ENCODE data around the gene STK36. TPM values are rescaled to one million over a fixed set of nuclear protein-coding genes. Genes with fewer than 3 reads are reported as not detected.

The STK36 gene
- 60.7 and 67.8 TPM in 2 replicates for total RNA-seq
- long read RNA-seq, full-length matches to known transcripts, result 6 of 28 reads
- long read RNA-seq, partial matches to known transcripts, result 11 of 28 reads
- long read RNA-seq, other reads (novel, unspliced or antisense), result 11 of 28 reads

GRCh38 chr2:218671654-218672566, at the start of gene STK36, which contains the start of gene RNF25:
Gene STK36, plus strand, starts transcription at chr2:218672086. Its CDS starts 744 bp downstream, at chr2:218672830.
Gene RNF25, minus strand, starts transcription at chr2:218672002. Its CDS starts 32 bp downstream, at chr2:218671970.
- Mint-ChIP-seq H3K4me1 (ENCODE audit: unreplicated experiment) (peaks cover 25% of the 10 kb centered on the region), H3K27ac (ENCODE audit: unreplicated experiment) (peak within 1 kb of the TSS; percentile 99), H3K36me3 (ENCODE audit: unreplicated experiment) (peaks cover 13% of the 10 kb centered on the region), H3K27me3 (ENCODE audit: unreplicated experiment) (no peaks in the 10 kb centered on the region), H3K4me3 (ENCODE audit: unreplicated experiment) (peak within 1 kb of the TSS; percentile 99), H3K9me3 (ENCODE audit: unreplicated experiment) (no peaks in the 10 kb centered on the region)
- peak; percentile 94 for DNase-seq (ENCODE audit: extremely low spot score, unreplicated experiment)
- TF ChIP-seq, protein P1, sequence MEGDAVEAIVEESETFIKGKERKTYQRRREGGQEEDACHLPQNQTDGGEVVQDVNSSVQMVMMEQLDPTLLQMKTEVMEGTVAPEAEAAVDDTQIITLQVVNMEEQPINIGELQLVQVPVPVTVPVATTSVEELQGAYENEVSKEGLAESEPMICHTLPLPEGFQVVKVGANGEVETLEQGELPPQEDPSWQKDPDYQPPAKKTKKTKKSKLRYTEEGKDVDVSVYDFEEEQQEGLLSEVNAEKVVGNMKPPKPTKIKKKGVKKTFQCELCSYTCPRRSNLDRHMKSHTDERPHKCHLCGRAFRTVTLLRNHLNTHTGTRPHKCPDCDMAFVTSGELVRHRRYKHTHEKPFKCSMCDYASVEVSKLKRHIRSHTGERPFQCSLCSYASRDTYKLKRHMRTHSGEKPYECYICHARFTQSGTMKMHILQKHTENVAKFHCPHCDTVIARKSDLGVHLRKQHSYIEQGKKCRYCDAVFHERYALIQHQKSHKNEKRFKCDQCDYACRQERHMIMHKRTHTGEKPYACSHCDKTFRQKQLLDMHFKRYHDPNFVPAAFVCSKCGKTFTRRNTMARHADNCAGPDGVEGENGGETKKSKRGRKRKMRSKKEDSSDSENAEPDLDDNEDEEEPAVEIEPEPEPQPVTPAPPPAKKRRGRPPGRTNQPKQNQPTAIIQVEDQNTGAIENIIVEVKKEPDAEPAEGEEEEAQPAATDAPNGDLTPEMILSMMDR (IDR thresholded peaks at IDR 0.05), result no peak

DNA sequence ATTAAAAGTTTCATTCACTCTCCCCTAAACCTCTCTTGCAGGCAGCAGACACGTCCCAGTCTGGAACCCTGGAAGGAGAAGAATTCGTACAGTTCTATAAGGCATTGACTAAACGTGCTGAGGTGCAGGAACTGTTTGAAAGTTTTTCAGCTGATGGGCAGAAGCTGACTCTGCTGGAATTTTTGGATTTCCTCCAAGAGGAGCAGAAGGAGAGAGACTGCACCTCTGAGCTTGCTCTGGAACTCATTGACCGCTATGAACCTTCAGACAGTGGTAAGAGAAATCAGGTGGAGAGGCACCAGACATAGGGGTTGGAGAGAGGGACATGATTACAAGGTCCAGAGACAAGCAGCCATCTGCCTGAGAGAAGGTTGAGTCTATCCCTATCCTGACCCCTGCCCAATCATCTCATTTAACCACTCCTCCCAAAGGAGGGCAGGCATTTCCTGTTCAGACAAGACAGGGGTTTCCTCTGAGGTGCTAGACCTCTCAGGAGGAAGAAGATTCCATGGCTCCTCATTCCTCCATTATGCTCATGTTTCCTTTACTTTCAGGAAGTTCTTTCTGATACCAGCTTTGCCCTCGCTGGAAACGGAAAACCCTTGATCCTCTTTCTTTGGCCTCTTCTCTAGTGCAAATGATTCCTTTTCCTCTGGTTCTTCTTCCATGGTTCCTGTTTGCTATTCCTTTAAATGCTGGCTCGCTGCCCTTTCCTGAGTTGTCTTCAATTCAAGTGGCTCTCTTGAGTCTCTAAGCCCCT, 49.1 kb upstream of the STK36 start:
- peaks cover 25% of the 10 kb centered on the region for H3K36me3 Mint-ChIP-seq (ENCODE audit: unreplicated experiment)
- no peaks in the 10 kb centered on the region for H3K27me3 Mint-ChIP-seq (ENCODE audit: unreplicated experiment)
- no peak for DNase-seq (ENCODE audit: extremely low spot score, unreplicated experiment)
- H3K4me3 Mint-ChIP-seq (ENCODE audit: unreplicated experiment), result no peak overlapping the region
- peaks cover 5% of the 10 kb centered on the region for H3K4me1 Mint-ChIP-seq (ENCODE audit: unreplicated experiment)
- H3K27ac Mint-ChIP-seq (ENCODE audit: unreplicated experiment), result no peak overlapping the region
- TF ChIP-seq, protein P1 (IDR thresholded peaks at IDR 0.05), result no peak
- no peaks in the 10 kb centered on the region for H3K9me3 Mint-ChIP-seq (ENCODE audit: unreplicated experiment)

GRCh38 chr2:218623366-218623705, 48.5 kb upstream of the STK36 start:
- no peak for DNase-seq (ENCODE audit: extremely low spot score, unreplicated experiment)
- Mint-ChIP-seq H3K4me1 (ENCODE audit: unreplicated experiment) (peaks cover 5% of the 10 kb centered on the region), H3K36me3 (ENCODE audit: unreplicated experiment) (peaks cover 30% of the 10 kb centered on the region), H3K27me3 (ENCODE audit: unreplicated experiment) (no peaks in the 10 kb centered on the region), H3K4me3 (ENCODE audit: unreplicated experiment) (no peak overlapping the region), H3K27ac (ENCODE audit: unreplicated experiment) (no peak overlapping the region), H3K9me3 (ENCODE audit: unreplicated experiment) (no peaks in the 10 kb centered on the region)
- TF ChIP-seq, protein P1 (IDR thresholded peaks at IDR 0.05), result no peak

- no peak overlapping the region for H3K27ac Mint-ChIP-seq (ENCODE audit: unreplicated experiment)
- DNase-seq (ENCODE audit: extremely low spot score, unreplicated experiment), result no peak
- H3K27me3 Mint-ChIP-seq (ENCODE audit: unreplicated experiment), result no peaks in the 10 kb centered on the region
- TF ChIP-seq, protein P1 (IDR thresholded peaks at IDR 0.05), result no peak
- no peak overlapping the region for H3K4me3 Mint-ChIP-seq (ENCODE audit: unreplicated experiment)
- peaks cover 25% of the 10 kb centered on the region for H3K36me3 Mint-ChIP-seq (ENCODE audit: unreplicated experiment)
- no peaks in the 10 kb centered on the region for H3K9me3 Mint-ChIP-seq (ENCODE audit: unreplicated experiment)
- peaks cover 5% of the 10 kb centered on the region for H3K4me1 Mint-ChIP-seq (ENCODE audit: unreplicated experiment)
Measured at GRCh38 chr2:218626369-218626768, 45.5 kb upstream of the STK36 start.
